HCT116 (cell line): ENCODE data around the gene RAB30. TPM values are rescaled to one million over a fixed set of nuclear protein-coding genes. Genes with fewer than 3 reads are reported as not detected.
A peak's percentile ranks its signal among the peaks of the same experiment; 100 is the strongest.

Experiments used
- ATAC-seq: fragments of 200-7000 bp; cut with Tn5 transposase; 2 replicates; pipeline ENCODE4 v1.9.1; 2020; ENCODE audit warnings: mild to moderate bottlenecking, moderate library complexity
- BruUV-seq: library from RNA; stranded (reverse); fragments of 400-500 nt; replicated peaks from 2 replicates; lab custom pipeline; 2021; lab: Mats Ljungman, UMichigan
- CTCF ChIA-PET: fragments of 300-600 bp; sonication (Branson Sonifier 250); formaldehyde crosslinking; loops from one replicate; lab custom pipeline; 2021; ENCODE audit warnings: antibody characterized with exemption; lab: Charles Lee
- POLR2A ChIA-PET: fragments of 300-600, 350-600 bp; sonication (Branson Sonifier 250); formaldehyde crosslinking; loops from one replicate; lab custom pipeline; 2021; ENCODE audit warnings: antibody characterized with exemption; lab: Charles Lee
- RAD21 ChIA-PET, 2 experiments: fragments of 300-600 bp; sonication (Branson Sonifier 250); formaldehyde crosslinking; loops; one replicate each; lab custom pipeline; 2023; ENCODE audit warnings: low total read pairs in 2 of 2; ENCODE audit not compliant: uncharacterized antibody in 2 of 2, unreplicated experiment in 2 of 2, low non-redundant PET in 1 of 2; lab: Charles Lee
- DNase-seq: peaks from one replicate; pipeline ENCODE4 v3.0.0-alpha.2; 2010; ENCODE audit warnings: low read depth, low spot score
- H2AFZ ChIP-seq: fragments of 200-600 bp; shearing (Covaris generic), sonication (generic); 2 replicates; pipeline ENCODE4 v1.6.1; 2017; ENCODE audit warnings: low read depth, mixed run types, mixed read lengths, antibody characterized with exemption, low read length; ENCODE audit not compliant: poor library complexity, severe bottlenecking
- H3K27ac ChIP-seq: 2 replicates; pipeline ENCODE4 v1.5.1; 2012; ENCODE audit warnings: low read depth, low read length
- H3K27me3 ChIP-seq: fragments of 200-600 bp; sonication (generic); 2 replicates; pipeline ENCODE4 v1.6.1; 2016; ENCODE audit warnings: mixed run types, low read length, mixed read lengths; ENCODE audit not compliant: insufficient read depth
- H3K36me3 ChIP-seq, 2 experiments: fragments of 200-500 bp in 1 of 2; fragments of 200-600 bp in 1 of 2; sonication (Bioruptor generic) in 1 of 2; sonication (generic) in 1 of 2; 2 replicates each; pipeline versions ENCODE4 v1.5.1 to v1.6.1; 2014 to 2016; ENCODE audit warnings: low read length in 2 of 2, inconsistent platforms in 1 of 2, mixed read lengths in 1 of 2, mixed run types in 1 of 2; ENCODE audit not compliant: insufficient read depth in 2 of 2, control insufficient read depth in 1 of 2
- H3K4me1 ChIP-seq, 2 experiments: fragments of 200-600 bp in 1 of 2; sonication (generic) in 1 of 2; 2 replicates each; pipeline versions ENCODE4 v1.5.1 to v1.6.1; 2012 to 2017; ENCODE audit warnings: low read length in 2 of 2, inconsistent platforms in 1 of 2, mild to moderate bottlenecking in 1 of 2, mixed read lengths in 1 of 2, mixed run types in 1 of 2, moderate library complexity in 1 of 2; ENCODE audit not compliant: insufficient read depth in 2 of 2, control insufficient read depth in 1 of 2
- H3K4me2 ChIP-seq: fragments of 200-600 bp; sonication (generic); 2 replicates; pipeline ENCODE4 v1.6.1; 2017; ENCODE audit warnings: mixed run types, low read length, mixed read lengths
- H3K4me3 ChIP-seq, 2 experiments: fragments of 200-600 bp in 1 of 2; sonication (generic) in 1 of 2; replicated peaks in 1 of 2; 2 replicates each; pipeline ENCODE4 v1.5.1; 2011 to 2016; ENCODE audit warnings: low read length in 2 of 2, control low read depth in 1 of 2, low read depth in 1 of 2, mild to moderate bottlenecking in 1 of 2, mixed read lengths in 1 of 2, mixed run types in 1 of 2
- H3K79me2 ChIP-seq: fragments of 200-600 bp; sonication (generic); 2 replicates; pipeline ENCODE4 v1.6.1; 2017; ENCODE audit warnings: mild to moderate bottlenecking, mixed run types, low read length, moderate library complexity, mixed read lengths; ENCODE audit not compliant: insufficient read depth
- H3K9ac ChIP-seq: fragments of 200-600 bp; sonication (generic); 2 replicates; pipeline ENCODE4 v1.6.1; 2016; ENCODE audit warnings: low read length, mixed read lengths
- H3K9me2 ChIP-seq: fragments of 200-600 bp; sonication (generic), shearing (Covaris generic); 2 replicates; pipeline ENCODE4 v1.6.1; 2017; ENCODE audit warnings: mixed run types, mild to moderate bottlenecking, moderate library complexity; ENCODE audit not compliant: insufficient read depth
- H3K9me3 ChIP-seq, 2 experiments: fragments of 200-500 bp in 1 of 2; fragments of 200-600 bp in 1 of 2; sonication (Bioruptor generic) in 1 of 2; sonication (generic) in 1 of 2; 2 replicates each; pipeline ENCODE4 v1.6.1; 2014 to 2017; ENCODE audit warnings: low read length in 2 of 2, mixed read lengths in 2 of 2, inconsistent platforms in 1 of 2, low read depth in 1 of 2, mild to moderate bottlenecking in 1 of 2, mixed run types in 1 of 2, moderate library complexity in 1 of 2; ENCODE audit not compliant: control insufficient read depth in 1 of 2, insufficient read depth in 1 of 2
- H4K20me1 ChIP-seq: fragments of 200-600 bp; sonication (generic), shearing (Covaris generic); 2 replicates; pipeline ENCODE4 v1.6.1; 2017; ENCODE audit warnings: mixed run types, mild to moderate bottlenecking, moderate library complexity; ENCODE audit not compliant: insufficient read depth
- CBX3 ChIP-seq: IDR thresholded peaks from 2 replicates; pipeline ENCODE4 v1.6.1; 2012; ENCODE audit warnings: low read depth
- CEBPB ChIP-seq: IDR thresholded peaks from 2 replicates; pipeline ENCODE4 v1.6.1; 2012; ENCODE audit warnings: low read depth
- EZH2 ChIP-seq: fragments of 200-600 bp; sonication (generic); IDR thresholded peaks from 2 replicates; pipeline ENCODE4 v1.6.1; 2017; ENCODE audit warnings: antibody characterized with exemption, mixed run types
- FOSL1 ChIP-seq: IDR thresholded peaks from 2 replicates; pipeline ENCODE4 v1.6.1; 2012; ENCODE audit warnings: low read depth
- JUND ChIP-seq: IDR thresholded peaks from 2 replicates; pipeline ENCODE4 v1.6.1; 2012
- REST ChIP-seq: IDR thresholded peaks from 2 replicates; pipeline ENCODE4 v1.6.1; 2012; ENCODE audit warnings: low read depth
- SP1 ChIP-seq: IDR thresholded peaks from 2 replicates; pipeline ENCODE4 v1.6.1; 2012; ENCODE audit warnings: low read depth
- SRF ChIP-seq: IDR thresholded peaks from 2 replicates; pipeline ENCODE4 v1.6.1; 2012; ENCODE audit warnings: low read depth
- ZFX ChIP-seq: fragments of 450-650 bp; IDR thresholded peaks from 2 replicates; pipeline ENCODE4 v1.6.1; 2017
- intact Hi-C: fragments of 100-400 bp; cut with micrococcal nuclease; formaldehyde crosslinking; loops from 2 replicates; pipeline ENCODE4 v1.10.0; 2022
- total RNA-seq: library from RNA; stranded (reverse); gene quantifications from one replicate; pipeline ENCODE4 v1.2.1, GENCODE V29; 2021; ENCODE audit not compliant: unreplicated experiment

RAB30 gene
- total RNA-seq, 1 experiment from 2014 or later, result 5.7 TPM

GRCh38 chr11:83054904-83055380, 16.8 kb downstream of the RAB30 start:
- no peak overlapping the region for H3K9ac ChIP-seq
- H3K9me3 ChIP-seq, result no peaks in the 10 kb centered on the region
- POLR2A ChIA-PET, result no interaction called here
- no peak overlapping the region for H3K27ac ChIP-seq
- no peaks in the 10 kb centered on the region for H3K27me3 ChIP-seq
- peak overlapping the region; percentile 22 for H3K4me2 ChIP-seq
- RAD21 ChIA-PET, result no interaction called here
- TF ChIP-seq CBX3 (no peak), JUND (0 out of 2 replicates have a peak, but pooled peaks have one; percentile 34), EZH2 (no peak), CEBPB (no peak), SRF (no peak), REST (0 out of 2 replicates have a peak, but pooled peaks have one; percentile 8), SP1 (no peak), FOSL1 (peak; percentile 43; the same call in 1 of the 2 replicates), ZFX (no peak)
- TF ChIP-seq, all 23 proteins: peak for 3
- no peak for DNase-seq
- H3K79me2 ChIP-seq, result no peaks in the 10 kb centered on the region
- CTCF ChIA-PET, result no interaction called here
- no peaks in the 10 kb centered on the region for H4K20me1 ChIP-seq
- BruUV-seq, result no TSS peak
- peak; percentile 73 for ATAC-seq
- peaks cover 5 to 10% of the 10 kb centered on the region in 2 experiments for H3K4me1 ChIP-seq
- no peaks in the 10 kb centered on the region for H3K36me3 ChIP-seq
- no peak overlapping the region for H2AFZ ChIP-seq
- intact Hi-C loops, result no loop called here
- H3K4me3 ChIP-seq, result no peak overlapping the region
- no peaks in the 10 kb centered on the region for H3K9me2 ChIP-seq
